ENCODE data around the gene LRRC59. TPM values are rescaled to one million over a fixed set of nuclear protein-coding genes. Genes with fewer than 3 reads are reported as not detected.

The LRRC59 gene
- total RNA-seq, 1 donor from 2014 or later = 75.3 TPM

DNA sequence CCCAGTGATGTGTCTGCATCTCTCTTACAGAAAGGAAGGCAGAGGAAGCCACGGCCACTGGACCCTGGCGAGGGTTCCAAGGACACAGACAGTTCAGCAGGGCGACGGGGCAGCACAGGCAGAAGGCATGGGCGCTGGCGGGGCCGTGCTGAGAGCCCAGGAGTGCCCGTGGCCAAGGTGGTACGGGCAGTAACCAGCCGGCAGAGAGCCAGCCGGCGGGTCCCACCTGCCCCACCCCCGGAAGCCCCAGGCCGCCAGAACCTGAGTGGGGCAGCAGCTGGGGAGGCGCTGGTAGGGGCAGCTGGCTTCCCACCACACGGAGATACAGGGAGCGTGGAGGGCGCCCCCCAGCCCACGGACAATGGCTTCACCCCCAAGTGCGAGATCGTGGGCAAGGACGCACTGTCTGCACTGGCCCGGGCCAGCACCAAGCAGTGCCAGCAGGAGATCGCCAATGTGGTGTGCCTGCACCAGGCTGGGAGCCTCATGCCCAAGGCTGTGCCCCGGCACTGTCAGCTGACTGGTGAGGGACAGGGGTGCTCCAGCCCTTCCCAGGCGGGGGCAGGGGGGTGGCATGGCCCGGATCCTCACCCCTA is 43.6 kb downstream of the LRRC59 start:
- no peak for TF ChIP-seq CTCF (conservative IDR thresholded peaks at IDR 0.05)
- Mint-ChIP-seq H3K36me3 (peaks cover 12% of the 10 kb centered on the region), H3K4me3 (no peak overlapping the region), H3K27ac (no peak overlapping the region), H3K4me1 (ENCODE audit: unreplicated experiment) (peaks cover 5% of the 10 kb centered on the region), H3K9me3 (no peaks in the 10 kb centered on the region), H3K27me3 (no peaks in the 10 kb centered on the region)
- DNase-seq (ENCODE audit: extremely low spot score, unreplicated experiment) = no peak

DNA sequence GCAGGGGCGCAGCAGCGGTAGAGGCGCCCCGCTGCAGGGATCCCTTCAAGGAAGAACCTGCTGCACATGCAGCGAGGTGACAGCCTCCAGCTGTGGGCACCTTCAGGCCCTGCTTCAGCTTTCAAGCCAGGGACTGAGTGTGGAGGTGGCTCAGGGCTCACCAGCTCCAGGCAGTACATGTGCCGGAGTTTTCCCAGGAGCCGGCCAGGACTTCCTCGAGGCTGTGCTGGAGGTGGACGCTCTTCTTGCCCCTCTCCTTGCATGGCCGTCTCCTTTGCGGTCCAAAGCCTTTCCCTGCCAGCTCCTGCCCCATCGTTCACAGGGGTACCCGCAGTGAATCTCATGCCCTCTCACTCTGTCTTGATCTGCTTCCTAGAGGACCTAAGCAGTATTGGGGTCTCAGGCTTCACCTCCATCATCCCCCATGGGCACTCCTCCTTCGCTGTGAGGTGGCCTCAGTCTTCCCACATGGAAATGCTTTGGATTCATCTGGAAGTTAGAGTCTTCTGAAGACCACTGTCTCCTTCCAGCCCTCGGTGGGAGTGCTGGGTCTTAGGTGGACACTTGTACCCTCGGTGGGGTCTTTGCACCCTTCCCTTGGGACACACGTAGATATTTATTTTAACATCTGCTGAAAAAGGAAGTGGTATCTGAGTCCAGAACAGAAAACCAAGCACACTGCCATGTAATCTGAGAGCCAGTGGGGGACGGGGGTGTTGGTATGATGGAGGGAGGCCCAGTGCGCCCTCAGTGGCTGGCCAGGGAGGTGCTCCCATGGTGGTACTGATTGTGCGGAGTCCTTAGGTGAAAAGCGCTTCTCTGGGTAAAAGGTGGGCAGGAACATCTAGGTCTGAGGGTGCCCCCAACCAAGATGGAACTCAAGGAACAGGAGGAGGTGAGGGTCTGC is 44.4 kb downstream of the LRRC59 start:
- Mint-ChIP-seq H3K27ac (no peak overlapping the region), H3K4me3 (no peak overlapping the region), H3K27me3 (no peaks in the 10 kb centered on the region), H3K9me3 (no peaks in the 10 kb centered on the region), H3K4me1 (ENCODE audit: unreplicated experiment) (peaks cover 12% of the 10 kb centered on the region), H3K36me3 (peaks cover 12% of the 10 kb centered on the region)
- DNase-seq (ENCODE audit: extremely low spot score, unreplicated experiment) = no peak
- no peak for TF ChIP-seq CTCF (conservative IDR thresholded peaks at IDR 0.05)

GRCh38 chr17:50352072-50352692 is 45.1 kb downstream of the LRRC59 start:
- Mint-ChIP-seq H3K36me3 (peaks cover 12% of the 10 kb centered on the region), H3K4me3 (no peak overlapping the region), H3K4me1 (ENCODE audit: unreplicated experiment) (peaks cover 16% of the 10 kb centered on the region), H3K9me3 (no peaks in the 10 kb centered on the region), H3K27ac (peak overlapping the region; percentile 29), H3K27me3 (no peaks in the 10 kb centered on the region)
- TF ChIP-seq CTCF (conservative IDR thresholded peaks at IDR 0.05) = no peak
- no peak for DNase-seq (ENCODE audit: extremely low spot score, unreplicated experiment)

DNA sequence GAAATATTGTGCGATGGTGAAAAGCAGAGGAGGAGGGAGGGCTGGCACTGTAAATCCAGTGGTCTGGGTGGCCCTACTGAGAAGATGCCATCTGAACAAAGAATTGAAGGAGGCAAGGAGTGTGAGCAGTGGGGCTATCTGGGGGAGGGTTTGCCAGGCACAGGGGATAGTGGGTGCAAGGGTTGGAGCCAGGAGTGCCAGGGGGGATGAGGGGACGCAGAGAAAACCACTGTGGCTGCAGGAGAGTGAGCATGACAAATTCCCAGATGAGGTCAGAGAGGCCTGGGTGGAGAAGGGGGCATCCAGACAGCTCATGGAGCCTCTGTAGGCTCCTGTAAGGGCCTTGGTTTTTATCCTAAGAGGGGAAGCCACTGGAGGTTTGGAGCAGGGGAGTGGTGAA is 46.6 kb downstream of the LRRC59 start:
- peaks cover 16% of the 10 kb centered on the region for H3K4me1 Mint-ChIP-seq (ENCODE audit: unreplicated experiment)
- no peak for TF ChIP-seq CTCF (conservative IDR thresholded peaks at IDR 0.05)
- H3K4me3 Mint-ChIP-seq = no peak overlapping the region
- no peak overlapping the region for H3K27ac Mint-ChIP-seq
- no peaks in the 10 kb centered on the region for H3K9me3 Mint-ChIP-seq
- DNase-seq (ENCODE audit: extremely low spot score, unreplicated experiment) = no peak
- H3K27me3 Mint-ChIP-seq = no peaks in the 10 kb centered on the region
- H3K36me3 Mint-ChIP-seq = peaks cover 12% of the 10 kb centered on the region

DNA sequence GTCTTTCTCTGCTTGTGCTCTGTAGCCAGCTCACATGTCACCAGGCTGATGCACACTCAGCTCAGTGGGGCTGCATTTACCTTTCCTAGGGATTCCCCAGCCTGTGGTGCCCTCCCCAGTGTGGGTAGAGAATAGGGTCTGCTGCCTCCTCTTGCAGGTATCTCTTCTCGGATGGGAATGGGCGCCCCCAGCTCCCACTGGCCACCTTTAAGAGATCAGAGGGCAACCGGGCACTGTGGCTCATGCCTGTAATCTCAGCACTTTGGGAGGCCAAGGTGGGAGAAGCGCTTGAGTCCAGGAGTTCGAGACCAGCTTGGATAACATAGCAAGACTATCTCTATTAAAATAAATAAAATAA is 48.1 kb downstream of the LRRC59 start:
- H3K9me3 Mint-ChIP-seq = no peaks in the 10 kb centered on the region
- H3K27ac Mint-ChIP-seq = no peak overlapping the region
- no peak for DNase-seq (ENCODE audit: extremely low spot score, unreplicated experiment)
- H3K27me3 Mint-ChIP-seq = peaks cover 3% of the 10 kb centered on the region
- no peak for TF ChIP-seq CTCF (conservative IDR thresholded peaks at IDR 0.05)
- H3K36me3 Mint-ChIP-seq = peaks cover 9% of the 10 kb centered on the region
- peaks cover 16% of the 10 kb centered on the region for H3K4me1 Mint-ChIP-seq (ENCODE audit: unreplicated experiment)
- H3K4me3 Mint-ChIP-seq = peak overlapping the region; percentile 74
